Mesendoderm (in vitro differentiated cells): ENCODE data around the gene RDH13.
"Not testable (repeated sequence)": the region's sequence is repeated elsewhere in the genome, so short reads cannot be mapped to it uniquely, and the experiment has no call there.

Experiments
- DNase-seq: peaks from one replicate; pipeline ENCODE4 v3.0.0; 2013
- H2AK5ac ChIP-seq: 2 replicates; pipeline ENCODE4 v1.6.1; 2013; ENCODE audit warnings: low read length, inconsistent platforms
- H2BK120ac ChIP-seq: 2 replicates; pipeline ENCODE4 v1.6.1; 2013; ENCODE audit warnings: low read depth, mild to moderate bottlenecking, low read length, moderate library complexity, mixed read lengths
- H2BK15ac ChIP-seq: replicated peaks from 2 replicates; pipeline ENCODE4 v1.6.1; 2013; ENCODE audit warnings: low read depth, mild to moderate bottlenecking, moderate library complexity
- H2BK5ac ChIP-seq: 2 replicates; pipeline ENCODE4 v1.6.1; 2013; ENCODE audit warnings: low read length, inconsistent platforms
- H3K18ac ChIP-seq: 2 replicates; pipeline ENCODE4 v1.6.1; 2013; ENCODE audit warnings: mild to moderate bottlenecking, low read length, mixed read lengths
- H3K23ac ChIP-seq: one replicate; pipeline ENCODE4 v1.6.1; 2013; ENCODE audit warnings: low read length
- H3K27ac ChIP-seq: 2 replicates; pipeline ENCODE4 v1.5.1; 2013; ENCODE audit warnings: low read depth, mild to moderate bottlenecking, inconsistent platforms, low read length, moderate library complexity
- H3K27me3 ChIP-seq: 2 replicates; pipeline ENCODE4 v1.6.1; 2013; ENCODE audit warnings: low read length, control low read depth, mild to moderate bottlenecking, inconsistent platforms; ENCODE audit not compliant: insufficient read depth, poor library complexity
- H3K36me3 ChIP-seq: 2 replicates; pipeline ENCODE4 v1.6.1; 2013; ENCODE audit warnings: low read length, inconsistent platforms; ENCODE audit not compliant: control insufficient read depth, insufficient read depth
- H3K4ac ChIP-seq: one replicate; pipeline ENCODE4 v1.6.1; 2013; ENCODE audit warnings: low read depth, mild to moderate bottlenecking, low read length, moderate library complexity
- H3K4me1 ChIP-seq: 2 replicates; pipeline ENCODE4 v1.6.1; 2013; ENCODE audit warnings: low read depth, low read length, inconsistent platforms; ENCODE audit not compliant: control insufficient read depth
- H3K4me2 ChIP-seq: 2 replicates; pipeline ENCODE4 v1.6.1; 2013; ENCODE audit warnings: low read length
- H3K4me3 ChIP-seq: 2 replicates; pipeline ENCODE4 v1.5.1; 2013; ENCODE audit warnings: mild to moderate bottlenecking, low read length
- H3K56ac ChIP-seq: one replicate; pipeline ENCODE4 v1.6.1; 2013; ENCODE audit warnings: low read length
- H3K79me1 ChIP-seq: 2 replicates; pipeline ENCODE4 v1.6.1; 2013; ENCODE audit warnings: low read length, inconsistent platforms
- H3K79me2 ChIP-seq: 2 replicates; pipeline ENCODE4 v1.6.1; 2013; ENCODE audit warnings: mild to moderate bottlenecking, low read length; ENCODE audit not compliant: control insufficient read depth, insufficient read depth
- H3K9ac ChIP-seq: 2 replicates; pipeline ENCODE4 v1.6.1; 2013; ENCODE audit warnings: low read length, inconsistent platforms
- H4K5ac ChIP-seq: one replicate; pipeline ENCODE4 v1.6.1; 2013; ENCODE audit warnings: low read length
- H4K8ac ChIP-seq: one replicate; pipeline ENCODE4 v1.6.1; 2013; ENCODE audit warnings: low read depth, mild to moderate bottlenecking, control low read depth, low read length, moderate library complexity
- WGBS: extraction: QIAGEN DNeasy Blood & Tissue Kit; methylation state at CpG from one replicate; pipeline ENCODE4 v1.1.7; 2013; ENCODE audit warnings: low lambda C conversion rate, missing lambda C conversion rate; ENCODE audit not compliant: insufficient coverage; ENCODE audit errors: extremely low coverage; 5-methylcytosine and 5-hydroxymethylcytosine counted together

Gene RDH13

GRCh38 chr19:55042688-55043087 is 20.3 kb downstream of the RDH13 start:
- no CpG with 5 or more reads among the region's 11 CpGs for WGBS
- H3K4me3 ChIP-seq = no peak overlapping the region

GRCh38 chr19:55042344-55042678 is 20.6 kb downstream of the RDH13 start:
- Histone ChIP-seq H3K4me3 (no peak overlapping the region), H3K4ac (no peak overlapping the region), H4K8ac (no peak overlapping the region), H3K4me1 (no peaks in the 10 kb centered on the region), H3K23ac (no peak overlapping the region), H3K27me3 (no peaks in the 10 kb centered on the region), H3K9ac (no peak overlapping the region), H4K5ac (no peak overlapping the region), H2AK5ac (no peak overlapping the region), H3K56ac (no peak overlapping the region), H2BK120ac (no peak overlapping the region), H3K79me2 (no peaks in the 10 kb centered on the region), H2BK15ac (no peak overlapping the region), H2BK5ac (no peak overlapping the region), H3K4me2 (no peak overlapping the region), H3K79me1 (peaks cover 2% of the 10 kb centered on the region), H3K27ac (no peak overlapping the region), H3K36me3 (peaks cover 7% of the 10 kb centered on the region), H3K18ac (no peak overlapping the region)
- no peak for DNase-seq
- no CpG with 5 or more reads among the region's 9 CpGs for WGBS

More at GRCh38 chr19:55042688-55043087, 20.3 kb downstream of the RDH13 start:
- Histone ChIP-seq H3K4ac (no peak overlapping the region), H2BK120ac (no peak overlapping the region), H3K27me3 (no peaks in the 10 kb centered on the region), H3K4me2 (no peak overlapping the region), H3K18ac (no peak overlapping the region), H3K36me3 (peaks cover 8% of the 10 kb centered on the region), H4K8ac (no peak overlapping the region), H2BK15ac (no peak overlapping the region), H4K5ac (no peak overlapping the region), H3K23ac (no peak overlapping the region), H3K27ac (no peak overlapping the region), H2AK5ac (no peak overlapping the region), H3K79me1 (peaks cover 2% of the 10 kb centered on the region), H3K4me1 (no peaks in the 10 kb centered on the region), H3K79me2 (no peaks in the 10 kb centered on the region), H2BK5ac (no peak overlapping the region), H3K56ac (no peak overlapping the region), H3K9ac (no peak overlapping the region)
- DNase-seq = no peak

DNA sequence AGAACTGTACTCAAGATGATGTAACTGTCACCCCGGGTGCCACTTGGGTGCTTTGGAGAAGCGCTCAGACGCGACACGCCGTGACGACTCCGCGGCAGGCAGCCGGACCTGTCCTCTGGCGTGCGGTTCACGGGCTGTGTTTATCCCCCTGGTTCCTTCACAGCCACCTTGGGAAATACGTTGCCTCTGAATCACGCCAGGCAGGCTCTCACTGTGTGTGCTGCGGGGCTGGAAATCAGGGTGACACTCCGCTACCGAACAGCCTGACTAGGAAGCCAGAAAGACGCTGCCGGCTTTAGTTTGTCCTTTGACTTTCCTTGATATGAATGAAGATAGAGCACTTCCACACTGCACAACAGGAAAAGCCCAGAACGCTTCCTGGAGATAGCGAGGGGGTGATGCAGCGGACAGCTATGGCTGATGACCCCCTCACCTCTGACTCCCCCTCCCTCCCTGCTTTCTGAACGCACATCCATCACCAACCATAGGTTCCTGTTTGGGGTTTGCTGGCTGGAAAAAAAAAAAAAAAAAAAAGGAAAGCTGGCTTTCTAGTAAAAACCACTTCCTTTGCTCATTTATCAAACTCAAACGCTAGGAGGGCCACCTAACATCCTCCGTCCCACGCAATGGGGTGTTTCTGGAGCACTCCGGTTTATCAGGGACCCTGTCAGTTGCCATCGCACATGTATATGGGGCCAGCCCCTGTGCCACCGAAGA is 21.2 kb downstream of the RDH13 start:
- Histone ChIP-seq H2BK15ac (no peak overlapping the region), H3K27me3 (no peaks in the 10 kb centered on the region), H3K4me1 (no peaks in the 10 kb centered on the region), H2AK5ac (no peak overlapping the region), H3K79me2 (no peaks in the 10 kb centered on the region), H3K36me3 (peaks cover 3% of the 10 kb centered on the region), H3K56ac (no peak overlapping the region), H3K27ac (no peak overlapping the region), H3K4me2 (no peak overlapping the region), H4K8ac (no peak overlapping the region), H3K4me3 (no peak overlapping the region), H3K4ac (no peak overlapping the region), H4K5ac (no peak overlapping the region), H3K18ac (no peak overlapping the region), H3K9ac (no peak overlapping the region), H3K23ac (no peak overlapping the region), H2BK120ac (no peak overlapping the region), H3K79me1 (peaks cover 2% of the 10 kb centered on the region), H2BK5ac (no peak overlapping the region)
- no peak for DNase-seq
- no CpG with 5 or more reads among the region's 30 CpGs for WGBS

GRCh38 chr19:55041244-55041626 is 21.7 kb downstream of the RDH13 start:
- no peak for DNase-seq

DNA sequence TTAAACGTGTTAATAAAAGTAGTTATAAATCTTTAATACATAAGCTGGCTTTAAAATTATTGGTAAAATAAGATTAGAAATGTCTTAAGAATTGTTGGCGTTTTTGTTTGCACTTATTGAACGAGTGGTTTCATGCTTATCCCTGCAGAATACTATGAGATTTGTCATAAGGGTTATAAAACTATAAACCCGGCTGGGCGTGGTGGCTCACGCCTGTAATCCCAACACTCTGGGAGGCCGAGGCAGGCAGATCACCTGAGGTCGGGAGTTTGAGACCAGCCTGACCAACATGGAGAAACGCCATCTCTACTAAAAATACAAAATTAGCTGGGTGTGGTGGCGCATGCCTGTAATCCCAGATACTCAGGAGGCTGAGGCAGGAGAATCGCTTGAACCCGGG is 22.3 kb downstream of the RDH13 start:
- not testable (repeated sequence) for H3K79me2 ChIP-seq, H2BK5ac ChIP-seq, H3K4me1 ChIP-seq, H3K56ac ChIP-seq, DNase-seq, H3K4me2 ChIP-seq, H3K18ac ChIP-seq, H2AK5ac ChIP-seq, H3K27me3 ChIP-seq, H3K4me3 ChIP-seq, H3K9ac ChIP-seq, H3K79me1 ChIP-seq, H3K27ac ChIP-seq, H2BK120ac ChIP-seq, H3K4ac ChIP-seq, H2BK15ac ChIP-seq, H4K8ac ChIP-seq, H3K23ac ChIP-seq, H3K36me3 ChIP-seq, H4K5ac ChIP-seq
- WGBS = 100% methylated on average over 2 of the region's 12 CpGs

More at GRCh38 chr19:55041244-55041626, 21.7 kb downstream of the RDH13 start:
- Histone ChIP-seq H4K8ac (no peak overlapping the region), H2AK5ac (no peak overlapping the region), H3K4ac (no peak overlapping the region), H3K23ac (no peak overlapping the region), H2BK5ac (no peak overlapping the region), H3K79me2 (no peaks in the 10 kb centered on the region), H3K9ac (no peak overlapping the region), H3K36me3 (peaks cover 3% of the 10 kb centered on the region), H3K27ac (no peak overlapping the region), H3K4me3 (no peak overlapping the region), H3K56ac (no peak overlapping the region), H3K4me1 (no peaks in the 10 kb centered on the region), H4K5ac (no peak overlapping the region), H3K27me3 (no peaks in the 10 kb centered on the region), H2BK15ac (no peak overlapping the region), H3K79me1 (peaks cover 2% of the 10 kb centered on the region), H3K18ac (no peak overlapping the region), H2BK120ac (no peak overlapping the region), H3K4me2 (no peak overlapping the region)
- WGBS = no CpG with 5 or more reads among the region's 10 CpGs

- no CpG with 5 or more reads among the region's 6 CpGs for WGBS
- H3K4ac ChIP-seq, H2BK15ac ChIP-seq, H3K79me1 ChIP-seq, H3K4me1 ChIP-seq, H3K27me3 ChIP-seq, H4K8ac ChIP-seq, H3K9ac ChIP-seq, H3K18ac ChIP-seq, H3K79me2 ChIP-seq, H3K4me3 ChIP-seq, H3K4me2 ChIP-seq, H4K5ac ChIP-seq, H2BK5ac ChIP-seq, H3K23ac ChIP-seq, H3K27ac ChIP-seq, H2AK5ac ChIP-seq, H3K36me3 ChIP-seq, H2BK120ac ChIP-seq, H3K56ac ChIP-seq, DNase-seq: not testable (repeated sequence)
These were observed 25.3 kb downstream of the RDH13 start for GRCh38 chr19:55037603-55038002.
